Psoas muscle (tissue), 8 donors: ENCODE data around the gene TMEM131L. TPM values are rescaled to one million over a fixed set of nuclear protein-coding genes. Genes with fewer than 3 reads are reported as not detected.
"Not testable (repeated sequence)": the region's sequence is repeated elsewhere in the genome, so short reads cannot be mapped to it uniquely, and the experiment has no call there.

ENCODE experiments used
- ATAC-seq, 4 donors: fragments of 200-7000 bp; cut with Tn5 transposase; one replicate each; pipeline ENCODE4 v1.9.1; 2020; ENCODE audit warnings: moderate library complexity in 3 of 4, mild to moderate bottlenecking in 2 of 4
- DNase-seq, 2 donors: peaks; one replicate each; pipeline ENCODE4 v3.0.0-alpha.2; 2020
- H3K27ac ChIP-seq: fragments of 200-600 bp; one replicate; pipeline ENCODE4 v1.8.0; 2022
- H3K27me3 ChIP-seq, 3 donors: fragments of 200-600 bp in 1 of 3; one replicate each; pipeline versions ENCODE4 v1.6.1 to v1.8.0; 2013 to 2022; ENCODE audit warnings: low read length in 2 of 3, mild to moderate bottlenecking in 2 of 3, moderate library complexity in 1 of 3; ENCODE audit not compliant: insufficient read depth in 3 of 3
- H3K36me3 ChIP-seq, 2 donors: fragments of 200-600 bp in 1 of 2; one replicate each; pipeline versions ENCODE4 v1.6.1 to v1.8.0; 2013 to 2022; ENCODE audit warnings: low read depth in 1 of 2, mild to moderate bottlenecking in 1 of 2, moderate library complexity in 1 of 2; ENCODE audit not compliant: insufficient read depth in 1 of 2
- H3K4me1 ChIP-seq: fragments of 200-600 bp; one replicate; pipeline ENCODE4 v1.8.0; 2022
- H3K4me3 ChIP-seq: fragments of 200-600 bp; one replicate; pipeline ENCODE4 v1.8.0; 2022; ENCODE audit warnings: mild to moderate bottlenecking
- H3K9me3 ChIP-seq: fragments of 200-600 bp; one replicate; pipeline ENCODE4 v1.8.0; 2022
- CTCF ChIP-seq: fragments of 200-600 bp; IDR thresholded peaks from one replicate; pipeline ENCODE4 v1.8.0; 2022; ENCODE audit warnings: antibody characterized with exemption
- WGBS, 3 donors: extraction: QIAGEN DNeasy Blood & Tissue Kit; methylation state at CpG; one replicate each; pipeline versions ENCODE4 v1.1.6 to v1.1.7; 2013; 5-methylcytosine and 5-hydroxymethylcytosine counted together
- intact Hi-C, 2 donors: fragments of 100-400 bp; cut with DNase I; formaldehyde crosslinking; loops; one replicate each; pipeline versions ENCODE4 v1.11.0 to v1.14.2; 2022
- long read RNA-seq, 2 donors: library from polyadenylated mRNA; unstranded; transcript quantifications; one replicate each; pipeline ENCODE4 v2.0.0, GENCODE V29; 2021
- polyA plus RNA-seq, 3 donors: library from polyadenylated mRNA; stranded (reverse); fragments of 200-250 nt; gene quantifications; one replicate each; pipeline ENCODE4 v1.2.3, GENCODE V29; 2013
- total RNA-seq, 4 donors: library from RNA; stranded (reverse); fragmentation: NEBNext Ultra II Directional in 2 of 4; extraction: Animal tissue kit (Norgen Biotek cat#: 25700) in 2 of 4; gene quantifications; one replicate each; pipeline versions ENCODE4 v1.2.1 to v1.2.4, GENCODE V29; 2021 to 2023
- donor health status: healthy with polysubstance abuse.
- donor health status: DM: no; HTN: no; CAD: no; lungs with moderate emphysema.
- donor health status: Bipolar disorder and iron deficiency.
- donor health status: healthy.
- donor health status: DM: yes; HTN: yes; CAD: no.
- donor health status: DM: no; HTN: no; CAD: no.
- donor health status: DM: no; HTN: no; CAD: no.
- donor health status: DM: yes; HTN: yes; CAD: no.

TMEM131L gene
- 10 to 100 TPM in 2 of 4 donors, 1 to 10 TPM in 2; 6.9 to 21.2 (median 11.5) TPM for total RNA-seq
- 1 to 10 TPM; 2.1 to 6.7 (median 3.3) TPM for polyA plus RNA-seq
- long read RNA-seq, donor 1, full-length matches to known transcripts: 2 of 8 reads
- long read RNA-seq, donor 1, partial matches to known transcripts: 3 of 8 reads
- long read RNA-seq, donor 1, other reads (novel, unspliced or antisense): 3 of 8 reads
- long read RNA-seq, donor 2, full-length matches to known transcripts: 3 of 8 reads
- long read RNA-seq, donor 2, partial matches to known transcripts: 3 of 8 reads
- long read RNA-seq, donor 2, other reads (novel, unspliced or antisense): 2 of 8 reads

GRCh38 chr4:153466081-153466948 lies at the start of gene TMEM131L:
Gene TMEM131L (plus strand): TSS chr4:153466360. CDS start chr4:153466398, 38 bp downstream.
- ATAC-seq (peak; percentile 79 to 84 (median 82)), DNase-seq (peak; percentile 80 to 85)
- Histone ChIP-seq H3K27me3 (no peaks in the 10 kb centered on the region), H3K27ac (peak within 1 kb of the TSS; percentile 98), H3K4me3 (peak within 1 kb of the TSS; percentile 96), H3K36me3 (no peaks in the 10 kb centered on the region), H3K4me1 (peaks cover 59% of the 10 kb centered on the region), H3K9me3 (no peaks in the 10 kb centered on the region)
- intact Hi-C loops: loop anchor here (2.0 to 5.0 kb wide), 4 partner anchors 71 to 119 kb away; no protein-coding TSS in a partner anchor
- TF ChIP-seq CTCF: no peak
- 1% methylated on average over 60 to 103 of the region's 103 CpGs for WGBS, 3 donors

GRCh38 chr4:153416456-153416855 lies 49.7 kb upstream of the TMEM131L start:
- H3K27ac ChIP-seq, H3K4me3 ChIP-seq, DNase-seq, H3K4me1 ChIP-seq, H3K27me3 ChIP-seq, ATAC-seq, H3K36me3 ChIP-seq, H3K9me3 ChIP-seq, intact Hi-C loops: not testable (repeated sequence)
- 83 to 95% (median 91%) methylated on average over 6 to 8 of the region's 8 CpGs for WGBS, 3 donors

- no peak overlapping the region for H3K4me3 ChIP-seq
- no peaks in the 10 kb centered on the region for H3K27me3 ChIP-seq
- H3K36me3 ChIP-seq: no peaks in the 10 kb centered on the region
- DNase-seq (no peak), ATAC-seq (no peak)
- WGBS, 3 donors: 92 to 96% (median 93%) methylated on average over 7 of the region's 7 CpGs
- intact Hi-C loops: no loop called here
- H3K4me1 ChIP-seq: no peaks in the 10 kb centered on the region
- no peak overlapping the region for H3K27ac ChIP-seq
- no peak for TF ChIP-seq CTCF
- H3K9me3 ChIP-seq: no peaks in the 10 kb centered on the region
Measured at GRCh38 chr4:153418121-153418520, 48.0 kb upstream of the TMEM131L start.

GRCh38 chr4:153418558-153418957 lies 47.6 kb upstream of the TMEM131L start:
- Histone ChIP-seq H3K27me3 (no peaks in the 10 kb centered on the region), H3K4me1 (no peaks in the 10 kb centered on the region), H3K27ac (no peak overlapping the region), H3K9me3 (no peaks in the 10 kb centered on the region), H3K36me3 (no peaks in the 10 kb centered on the region), H3K4me3 (no peak overlapping the region)
- ATAC-seq (no peak), DNase-seq (no peak)
- WGBS, 3 donors: 65 to 67% (median 66%) methylated on average over 3 of the region's 3 CpGs
- TF ChIP-seq CTCF: no peak
- intact Hi-C loops: no loop called here

GRCh38 chr4:153419029-153419428 lies 47.1 kb upstream of the TMEM131L start:
- Histone ChIP-seq H3K4me1 (no peaks in the 10 kb centered on the region), H3K27me3 (no peaks in the 10 kb centered on the region), H3K9me3 (no peaks in the 10 kb centered on the region), H3K4me3 (no peak overlapping the region), H3K27ac (no peak overlapping the region), H3K36me3 (no peaks in the 10 kb centered on the region)
- no peak for DNase-seq
- intact Hi-C loops: no loop called here
- WGBS, 3 donors: 82 to 88% (median 84%) methylated on average over 5 of the region's 5 CpGs
- TF ChIP-seq CTCF: no peak
- ATAC-seq: no peak
